K562 (cell line): ENCODE results near the gene RBFOX2. TPM values are rescaled to one million over a fixed set of nuclear protein-coding genes. Genes with fewer than 3 reads are reported as not detected.

Experiments
- ATAC-seq: fragments of 200-7000 bp; cut with Tn5 transposase; 3 replicates; pipeline ENCODE4 v1.9.1; 2020; ENCODE audit warnings: moderate library complexity
- BruUV-seq: library from RNA; stranded (reverse); fragments of 400-500 nt; replicated peaks from 2 replicates; lab custom pipeline; 2021; lab: Mats Ljungman, UMichigan
- CTCF ChIA-PET: fragments of 300-600 bp; formaldehyde crosslinking; extraction: SDS; loops from one replicate; lab custom pipeline; 2021; ENCODE audit warnings: low intra/inter-chr PET ratio; lab: Yijun Ruan, JAX
- POLR2A ChIA-PET: fragments of 300-600, 350-650 bp; sonication (Branson Sonifier 250); formaldehyde crosslinking; extraction: SDS; loops from one replicate; lab custom pipeline; 2021; ENCODE audit warnings: antibody characterized with exemption, inconsistent platforms; lab: Yijun Ruan, JAX
- DNase-seq, 4 experiments: peaks; one replicate each; pipeline versions ENCODE4 v3.0.0 to v3.0.0-alpha.2; 2011 to 2018; ENCODE audit warnings: low spot score in 3 of 4, mixed read lengths in 3 of 4; ENCODE audit errors: extremely low read depth in 1 of 4
- FAIRE-seq: peaks from 2 replicates; lab custom pipeline; 2011; peaks lifted over from hg19 to GRCh38; lab: Jason Lieb, UNC
- H2AFZ ChIP-seq: 2 replicates; pipeline ENCODE4 v1.6.0; 2011; ENCODE audit warnings: low read depth, low read length, control low read depth, inconsistent platforms
- H3K27ac ChIP-seq: fragments of 200-600 bp; 3 replicates; pipeline ENCODE4 v1.8.0; 2011; ENCODE audit warnings: low read depth, mild to moderate bottlenecking, control low read depth, inconsistent platforms, low read length, moderate library complexity, mixed read lengths; ENCODE audit errors: extremely low read depth
- H3K27me3 ChIP-seq, 2 experiments: fragments of 300-600 bp in 1 of 2; 2 replicates in 1 of 2; 3 replicates in 1 of 2; pipeline versions ENCODE4 v1.6.0 to v1.8.0; 2011; ENCODE audit warnings: inconsistent platforms in 2 of 2, low read length in 2 of 2, mild to moderate bottlenecking in 1 of 2, mixed read lengths in 1 of 2, moderate library complexity in 1 of 2; ENCODE audit not compliant: control insufficient read depth in 2 of 2, insufficient read depth in 2 of 2
- H3K36me3 ChIP-seq: fragments of 300-600 bp; 3 replicates; pipeline ENCODE4 v1.8.0; 2011; ENCODE audit warnings: mild to moderate bottlenecking, low read length, inconsistent platforms; ENCODE audit not compliant: control insufficient read depth, insufficient read depth
- H3K4me1 ChIP-seq, 2 experiments: fragments of 200-600 bp in 1 of 2; replicated peaks in 1 of 2; 2 replicates in 1 of 2; 3 replicates in 1 of 2; pipeline versions ENCODE4 v1.5.1 to v1.8.0; 2011; ENCODE audit warnings: inconsistent platforms in 2 of 2, low read length in 2 of 2, mild to moderate bottlenecking in 1 of 2, mixed read lengths in 1 of 2, moderate library complexity in 1 of 2; ENCODE audit not compliant: control insufficient read depth in 2 of 2, insufficient read depth in 2 of 2
- H3K4me2 ChIP-seq: 2 replicates; pipeline ENCODE4 v1.6.1; 2011; ENCODE audit warnings: low read length, control low read depth, inconsistent platforms, mixed read lengths; ENCODE audit not compliant: insufficient read depth
- H3K4me3 ChIP-seq: fragments of 200-600 bp; sonication (generic), shearing (Covaris generic); 2 replicates; pipeline ENCODE4 v1.5.1; 2016; ENCODE audit warnings: control low read depth, inconsistent platforms
- H3K79me2 ChIP-seq: fragments of 200-600 bp; 3 replicates; pipeline ENCODE4 v1.8.0; 2011; ENCODE audit warnings: low read length, inconsistent platforms; ENCODE audit not compliant: control insufficient read depth, insufficient read depth
- H3K9ac ChIP-seq, 2 experiments: 2 replicates each; pipeline versions ENCODE4 v1.6.0 to v1.6.1; 2011; ENCODE audit warnings: low read depth in 2 of 2, low read length in 2 of 2, control low read depth in 1 of 2, inconsistent platforms in 1 of 2, mild to moderate bottlenecking in 1 of 2, mixed read lengths in 1 of 2; ENCODE audit not compliant: insufficient read depth in 1 of 2
- H3K9me1 ChIP-seq: one replicate; pipeline ENCODE4 v1.6.0; 2011; ENCODE audit warnings: inconsistent platforms, mild to moderate bottlenecking, low read length, moderate library complexity; ENCODE audit not compliant: control insufficient read depth, insufficient read depth
- H3K9me3 ChIP-seq: replicated peaks from 2 replicates; pipeline ENCODE4 v1.5.1; 2011; ENCODE audit warnings: low read depth, low read length, inconsistent platforms; ENCODE audit not compliant: control insufficient read depth, insufficient read depth
- H4K20me1 ChIP-seq: replicated peaks from 2 replicates; pipeline ENCODE4 v1.6.1; 2011; ENCODE audit warnings: low read length, inconsistent platforms, mixed read lengths; ENCODE audit not compliant: control insufficient read depth, insufficient read depth
- GABPB2 ChIP-seq: fragments of 250-450 bp; sonication (Bioruptor Pico); conservative IDR thresholded peaks from 2 replicates; pipeline ENCODE4 v1.5.1; 2021; ENCODE audit warnings: mild to moderate bottlenecking
- LEF1 ChIP-seq: fragments of 450-650 bp; IDR thresholded peaks from 2 replicates; pipeline ENCODE4 v1.6.1; 2016; ENCODE audit warnings: mild to moderate bottlenecking
- MTA3 ChIP-seq: fragments of 450-650 bp; formaldehyde crosslinking; IDR thresholded peaks from 2 replicates; pipeline ENCODE4 v1.6.1; 2017; ENCODE audit warnings: mild to moderate bottlenecking, borderline replicate concordance
- SRSF1 ChIP-seq: fragments of 200-400 bp; formaldehyde crosslinking; IDR thresholded peaks from 2 replicates; pipeline ENCODE4 v1.6.1; 2017; ENCODE audit warnings: mild to moderate bottlenecking, low read depth, low read length, moderate library complexity
- TAF9B ChIP-seq: fragments of 450-650 bp; IDR thresholded peaks from 2 replicates; pipeline ENCODE4 v1.6.1; 2018; ENCODE audit warnings: mild to moderate bottlenecking; ENCODE audit not compliant: partially characterized antibody
- XRCC5 ChIP-seq: fragments of 200-400 bp; formaldehyde crosslinking; IDR thresholded peaks from 2 replicates; pipeline ENCODE4 v1.6.1; 2017; ENCODE audit warnings: low read depth, mild to moderate bottlenecking, low read length
- YBX1 ChIP-seq: fragments of 450-650 bp; IDR thresholded peaks from 2 replicates; pipeline ENCODE4 v1.7.1; 2016; ENCODE audit warnings: mild to moderate bottlenecking
- ZBTB11 ChIP-seq, 3 experiments: fragments of 200-800 bp in 1 of 3; fragments of 250-450 bp in 1 of 3; fragments of 450-650 bp in 1 of 3; sonication (Bioruptor Pico) in 1 of 3; sonication (Bioruptor generic) in 1 of 3; formaldehyde crosslinking in 1 of 3; IDR thresholded peaks; 2 replicates each; pipeline versions ENCODE4 v1.6.1 to v1.8.0; 2016 to 2022; ENCODE audit warnings: mild to moderate bottlenecking in 2 of 3, missing genetic modification characterization in 2 of 3, missing compliant biosample characterization in 1 of 3, moderate library complexity in 1 of 3
- WGBS: fragments of 100-300 bp; shearing (Covaris generic); methylation state at CpG from one replicate; pipeline ENCODE4 v1.1.6; 2016; ENCODE audit warnings: low coverage, mixed read lengths; ENCODE audit not compliant: insufficient coverage; ENCODE audit errors: missing lambda C conversion rate; 5-methylcytosine and 5-hydroxymethylcytosine counted together
- in situ Hi-C: fragments of 300-500 bp; cut with MboI; formaldehyde crosslinking; loops from 4 replicates; pipeline ENCODE4 v1.15.0; 2018; ENCODE audit warnings: inconsistent platforms, mixed read lengths
- intact Hi-C: fragments of 100-400 bp; cut with micrococcal nuclease; formaldehyde crosslinking; loops from 2 replicates; pipeline ENCODE4 v1.14.2; 2022
- polyA plus RNA-seq, 8 experiments: library from polyadenylated mRNA; depleted of rRNA in 4 of 8; stranded (reverse) in 5 of 8; unstranded in 3 of 8; fragments of >200 nt; fragmentation: Nextera tagmentation in 2 of 8; fragmentation: Illumina TruSeq in 1 of 8; extraction: Ambion mirVana in 2 of 8; extraction: Trizol in 1 of 8; gene quantifications; 2 replicates each; pipeline versions ENCODE4 v1.2.1 to v1.2.3, GENCODE V29; 2011 to 2014; ENCODE audit warnings: inconsistent platforms in 1 of 8, missing spikeins in 1 of 8
- total RNA-seq, 7 experiments: library from RNA; depleted of rRNA in 6 of 7; stranded (reverse); fragments of >200 nt in 6 of 7; fragmentation: Illumina TruSeq in 2 of 7; extraction: Trizol in 2 of 7; gene quantifications; 2 replicates each; pipeline versions ENCODE4 v1.2.1 to v1.2.3, GENCODE V29; 2011 to 2021; ENCODE audit warnings: low replicate concordance in 1 of 7
- TF ChIP-seq, protein P1 (sequence below): fragments of 250-450 bp; sonication (Bioruptor Pico); IDR thresholded peaks from 2 replicates; pipeline ENCODE4 v1.8.0; 2021; ENCODE audit warnings: moderate library complexity, mild to moderate bottlenecking, inconsistent platforms

Gene RBFOX2
- total and polyA plus RNA-seq, 9 of the 15 experiments (the other 6 are each of a cell fraction or from before 2014, with no cell fraction given): 5.8 to 24.8 (median 14.2) TPM

- H3K4me3 ChIP-seq: no peak overlapping the region; the same call in 1 of the 2 replicates
- H3K27ac ChIP-seq: no peak overlapping the region
- intact Hi-C loops: loop anchor here (10.0 kb wide), 1 partner anchor 204 kb away; no protein-coding TSS in a partner anchor
- TF ChIP-seq MTA3 (no peak), XRCC5 (no peak), TAF9B (no peak), YBX1 (no peak), SRSF1 (no peak), LEF1 (no peak), GABPB2 (CRISPR knock-in tag) (no peak), ZBTB11 (CRISPR knock-in tag; IDR thresholded peaks at IDR 0.05) (no peak)
- TF ChIP-seq, protein P1, sequence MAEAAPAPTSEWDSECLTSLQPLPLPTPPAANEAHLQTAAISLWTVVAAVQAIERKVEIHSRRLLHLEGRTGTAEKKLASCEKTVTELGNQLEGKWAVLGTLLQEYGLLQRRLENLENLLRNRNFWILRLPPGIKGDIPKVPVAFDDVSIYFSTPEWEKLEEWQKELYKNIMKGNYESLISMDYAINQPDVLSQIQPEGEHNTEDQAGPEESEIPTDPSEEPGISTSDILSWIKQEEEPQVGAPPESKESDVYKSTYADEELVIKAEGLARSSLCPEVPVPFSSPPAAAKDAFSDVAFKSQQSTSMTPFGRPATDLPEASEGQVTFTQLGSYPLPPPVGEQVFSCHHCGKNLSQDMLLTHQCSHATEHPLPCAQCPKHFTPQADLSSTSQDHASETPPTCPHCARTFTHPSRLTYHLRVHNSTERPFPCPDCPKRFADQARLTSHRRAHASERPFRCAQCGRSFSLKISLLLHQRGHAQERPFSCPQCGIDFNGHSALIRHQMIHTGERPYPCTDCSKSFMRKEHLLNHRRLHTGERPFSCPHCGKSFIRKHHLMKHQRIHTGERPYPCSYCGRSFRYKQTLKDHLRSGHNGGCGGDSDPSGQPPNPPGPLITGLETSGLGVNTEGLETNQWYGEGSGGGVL: no peak
Measured at GRCh38 chr22:35838855-35839576, 189.6 kb downstream of the RBFOX2 start.

More at GRCh38 chr22:35838855-35839576, 189.6 kb downstream of the RBFOX2 start:
- H3K4me1 ChIP-seq: peaks cover 3 to 13% of the 10 kb centered on the region in 2 experiments; a peak in 2 of 5 replicates
- 26% methylated on average over 3 of the region's 4 CpGs for WGBS
- no peaks in the 10 kb centered on the region for H4K20me1 ChIP-seq
- ChIA-PET CTCF (no interaction called here), POLR2A (interaction anchor here (1.3 kb wide), 1 partner anchor 10 kb away, joined by 4 read pairs; no protein-coding TSS in a partner anchor)
- no peaks in the 10 kb centered on the region for H3K9me1 ChIP-seq
- no peak for FAIRE-seq
- in situ Hi-C loops: no loop called here
- H3K9me3 ChIP-seq: no peaks in the 10 kb centered on the region
- H3K27me3 ChIP-seq: no peaks in the 10 kb centered on the region
- no peaks in the 10 kb centered on the region for H3K36me3 ChIP-seq
- no peak for ATAC-seq
- no TSS peak for BruUV-seq
- peaks cover 3% of the 10 kb centered on the region; the same call in 1 of the 3 replicates for H3K79me2 ChIP-seq
- no peak overlapping the region for H2AFZ ChIP-seq
- DNase-seq: no peak
- H3K4me2 ChIP-seq: no peak overlapping the region
- no peak overlapping the region for H3K9ac ChIP-seq
